Keratinocyte (primary cell): ENCODE measurements around the gene MEAK7.

ENCODE experiments used
- EZH2 ChIP-seq: IDR thresholded peaks from one replicate; pipeline ENCODE4 v1.6.1; 2012; ENCODE audit warnings: inconsistent platforms, mild to moderate bottlenecking, low read length, moderate library complexity
- TF ChIP-seq, protein P1 (sequence below), 3 experiments: IDR thresholded peaks in 1 of 3; conservative IDR thresholded peaks in 1 of 3; optimal IDR thresholded peaks in 1 of 3; 2 replicates in 2 of 3; 3 replicates in 1 of 3; pipeline versions ENCODE3 to v1.5.1; 2011; ENCODE audit warnings: low read length in 3 of 3, mild to moderate bottlenecking in 3 of 3, moderate library complexity in 2 of 3, control low read depth in 1 of 3, inconsistent platforms in 1 of 3; ENCODE audit not compliant: insufficient read depth in 2 of 3; ENCODE audit errors: extremely low read depth in 1 of 3

DNA sequence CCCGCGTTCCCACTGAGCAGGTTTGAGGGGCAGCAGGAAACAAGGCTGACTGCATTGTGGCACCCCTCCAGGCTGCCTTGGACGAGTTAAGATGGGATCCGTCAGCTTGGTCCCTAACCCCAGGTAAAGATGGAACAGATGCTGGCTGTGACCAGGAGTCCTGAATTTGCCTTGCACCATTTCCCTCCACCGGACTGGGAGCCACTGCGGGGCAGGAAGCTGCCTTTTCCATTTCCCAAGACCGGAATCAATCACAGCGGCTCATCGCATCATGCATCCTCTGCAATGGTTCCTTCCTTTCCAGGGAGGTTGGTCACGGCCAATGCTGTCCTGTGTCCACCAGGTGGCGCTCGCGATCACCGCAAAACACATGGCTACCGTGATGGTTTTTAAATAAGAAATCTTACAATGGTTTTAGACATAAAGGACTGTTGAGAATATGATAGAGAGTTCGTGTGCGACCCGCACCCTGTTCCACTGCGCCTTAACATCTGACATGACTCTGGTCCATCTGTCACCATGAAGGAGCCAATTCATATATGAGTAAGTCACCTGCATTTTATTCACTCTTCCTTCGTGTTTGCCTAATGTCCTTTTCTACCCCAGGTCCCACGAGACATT lies 6.8 kb upstream of the MEAK7 start:
- TF ChIP-seq, protein P1, sequence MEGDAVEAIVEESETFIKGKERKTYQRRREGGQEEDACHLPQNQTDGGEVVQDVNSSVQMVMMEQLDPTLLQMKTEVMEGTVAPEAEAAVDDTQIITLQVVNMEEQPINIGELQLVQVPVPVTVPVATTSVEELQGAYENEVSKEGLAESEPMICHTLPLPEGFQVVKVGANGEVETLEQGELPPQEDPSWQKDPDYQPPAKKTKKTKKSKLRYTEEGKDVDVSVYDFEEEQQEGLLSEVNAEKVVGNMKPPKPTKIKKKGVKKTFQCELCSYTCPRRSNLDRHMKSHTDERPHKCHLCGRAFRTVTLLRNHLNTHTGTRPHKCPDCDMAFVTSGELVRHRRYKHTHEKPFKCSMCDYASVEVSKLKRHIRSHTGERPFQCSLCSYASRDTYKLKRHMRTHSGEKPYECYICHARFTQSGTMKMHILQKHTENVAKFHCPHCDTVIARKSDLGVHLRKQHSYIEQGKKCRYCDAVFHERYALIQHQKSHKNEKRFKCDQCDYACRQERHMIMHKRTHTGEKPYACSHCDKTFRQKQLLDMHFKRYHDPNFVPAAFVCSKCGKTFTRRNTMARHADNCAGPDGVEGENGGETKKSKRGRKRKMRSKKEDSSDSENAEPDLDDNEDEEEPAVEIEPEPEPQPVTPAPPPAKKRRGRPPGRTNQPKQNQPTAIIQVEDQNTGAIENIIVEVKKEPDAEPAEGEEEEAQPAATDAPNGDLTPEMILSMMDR (optimal IDR thresholded peaks at IDR 0.05 in 1 of 3, IDR thresholded peaks at IDR 0.05 in 1 of 3, conservative IDR thresholded peaks at IDR 0.05 in 1 of 3; ENCODE audit: extremely low read depth in 1 of 3, insufficient read depth in 2 of 3, low read length in 3 of 3): peak; percentile 85 to 94 (median 92)
- TF ChIP-seq EZH2: no peak
